ENCODE measurements around the gene GPAT2. TPM values are rescaled to one million over a fixed set of nuclear protein-coding genes. Genes with fewer than 3 reads are reported as not detected.
"Not testable (repeated sequence)": the region's sequence is repeated elsewhere in the genome, so short reads cannot be mapped to it uniquely, and the experiment has no call there.

GPAT2 gene
- total RNA-seq (1 to 10 TPM; 1.7 to 3.1 (median 2.0) TPM), polyA plus RNA-seq (1.1 TPM)
- long read RNA-seq, donor 1, partial matches to known transcripts: 1 of 9 reads
- long read RNA-seq, donor 1, other reads (novel, unspliced or antisense): 8 of 9 reads
- long read RNA-seq, donor 2, partial matches to known transcripts: 0 of 2 reads
- long read RNA-seq, donor 2, other reads (novel, unspliced or antisense): 2 of 2 reads
- long read RNA-seq, donor 3, partial matches to known transcripts: 4 of 39 reads
- long read RNA-seq, donor 3, other reads (novel, unspliced or antisense): 33 of 39 reads
- long read RNA-seq, donor 4, partial matches to known transcripts: 1 of 3 reads
- long read RNA-seq, donor 4, other reads (novel, unspliced or antisense): 2 of 3 reads

GRCh38 chr2:96034792-96035191, at the start of gene GPAT2:
Gene GPAT2, minus strand, starts transcription at chr2:96034916. Its CDS starts 2,557 bp downstream, at chr2:96032359.
- H3K27me3 ChIP-seq (ENCODE audit: control insufficient read depth, insufficient read depth); H3K4me3 ChIP-seq (ENCODE audit: low read length); H3K27ac ChIP-seq (ENCODE audit: low read length); intact Hi-C loops (cut with DNase I); H3K4me1 ChIP-seq (ENCODE audit: control insufficient read depth, insufficient read depth, low read length); H3K9me3 ChIP-seq (ENCODE audit: control insufficient read depth, low read length); DNase-seq: not testable (repeated sequence)
- no CpG with 5 or more reads among the region's 34 CpGs for WGBS
- ATAC-seq: peak; percentile 64 to 65

GRCh38 chr2:96083989-96084857, 49.5 kb upstream of the GPAT2 start:
- no peak for DNase-seq
- Histone ChIP-seq H3K9me3 (ENCODE audit: control insufficient read depth, low read length) (no peaks in the 10 kb centered on the region), H3K4me1 (ENCODE audit: control insufficient read depth, insufficient read depth, low read length) (peaks cover 12% of the 10 kb centered on the region), H3K4me3 (ENCODE audit: low read length) (no peak overlapping the region), H3K27ac (ENCODE audit: low read length) (no peak overlapping the region), H3K27me3 (ENCODE audit: control insufficient read depth, insufficient read depth) (no peaks in the 10 kb centered on the region)
- no peak for ATAC-seq
- intact Hi-C loops (cut with DNase I): no loop called here
- 92% methylated on average over 22 of the region's 22 CpGs for WGBS

- ATAC-seq (peak; percentile 69 to 81), DNase-seq (peak; percentile 49 to 82 (median 80))
- WGBS: 41% methylated on average over 9 of the region's 9 CpGs
- Histone ChIP-seq H3K27ac (ENCODE audit: low read length) (peak overlapping the region; percentile 54), H3K27me3 (ENCODE audit: control insufficient read depth, insufficient read depth) (no peaks in the 10 kb centered on the region), H3K4me1 (ENCODE audit: control insufficient read depth, insufficient read depth, low read length) (peaks cover 12% of the 10 kb centered on the region), H3K4me3 (ENCODE audit: low read length) (no peak overlapping the region), H3K9me3 (ENCODE audit: control insufficient read depth, low read length) (no peaks in the 10 kb centered on the region)
- intact Hi-C loops (cut with DNase I): no loop called here
Observed at GRCh38 chr2:96083064-96083939, 48.6 kb upstream of the GPAT2 start.

GRCh38 chr2:96082211-96083063, 47.7 kb upstream of the GPAT2 start:
- ATAC-seq: peak; percentile 57 to 74

GRCh38 chr2:96081042-96081441, 46.3 kb upstream of the GPAT2 start:
- no peak overlapping the region for H3K4me3 ChIP-seq (ENCODE audit: low read length)
- H3K4me1 ChIP-seq (ENCODE audit: control insufficient read depth, insufficient read depth, low read length): peaks cover 12% of the 10 kb centered on the region
- H3K27ac ChIP-seq (ENCODE audit: low read length): no peak overlapping the region
- WGBS: 92% methylated on average over 2 of the region's 2 CpGs
- ATAC-seq: no peak
- intact Hi-C loops (cut with DNase I): no loop called here
- no peak for DNase-seq
- H3K27me3 ChIP-seq (ENCODE audit: control insufficient read depth, insufficient read depth): no peaks in the 10 kb centered on the region
- no peaks in the 10 kb centered on the region for H3K9me3 ChIP-seq (ENCODE audit: control insufficient read depth, low read length)

More at GRCh38 chr2:96082211-96083063, 47.7 kb upstream of the GPAT2 start:
- 84% methylated on average over 14 of the region's 14 CpGs for WGBS
- H3K4me1 ChIP-seq (ENCODE audit: control insufficient read depth, insufficient read depth, low read length): peaks cover 12% of the 10 kb centered on the region
- intact Hi-C loops (cut with DNase I): no loop called here
- DNase-seq: no peak
- H3K9me3 ChIP-seq (ENCODE audit: control insufficient read depth, low read length): no peaks in the 10 kb centered on the region
- no peaks in the 10 kb centered on the region for H3K27me3 ChIP-seq (ENCODE audit: control insufficient read depth, insufficient read depth)
- H3K27ac ChIP-seq (ENCODE audit: low read length): no peak overlapping the region
- H3K4me3 ChIP-seq (ENCODE audit: low read length): no peak overlapping the region

GRCh38 chr2:96075199-96075771, 40.6 kb upstream of the GPAT2 start:
- WGBS: 85% methylated on average over 2 of the region's 2 CpGs
- no peaks in the 10 kb centered on the region for H3K9me3 ChIP-seq (ENCODE audit: control insufficient read depth, low read length)
- H3K27me3 ChIP-seq (ENCODE audit: control insufficient read depth, insufficient read depth): no peaks in the 10 kb centered on the region
- intact Hi-C loops (cut with DNase I): no loop called here
- no peak overlapping the region for H3K4me3 ChIP-seq (ENCODE audit: low read length)
- H3K4me1 ChIP-seq (ENCODE audit: control insufficient read depth, insufficient read depth, low read length): no peaks in the 10 kb centered on the region
- no peak overlapping the region for H3K27ac ChIP-seq (ENCODE audit: low read length)
- ATAC-seq (no peak), DNase-seq (no peak)

- no peak for DNase-seq
- ATAC-seq: no peak
- Histone ChIP-seq H3K9me3 (ENCODE audit: control insufficient read depth, low read length) (no peaks in the 10 kb centered on the region), H3K27me3 (ENCODE audit: control insufficient read depth, insufficient read depth) (no peaks in the 10 kb centered on the region), H3K27ac (ENCODE audit: low read length) (no peak overlapping the region), H3K4me3 (ENCODE audit: low read length) (no peak overlapping the region), H3K4me1 (ENCODE audit: control insufficient read depth, insufficient read depth, low read length) (no peaks in the 10 kb centered on the region)
- intact Hi-C loops (cut with DNase I): loop anchor here in 1 of 4 donors (5.0 kb wide), 1 partner anchor 43 kb away; the partner anchor contains the start of gene ADRA2B
- 77% methylated on average over 6 of the region's 6 CpGs for WGBS
Observed at GRCh38 chr2:96074156-96074555, 39.4 kb upstream of the GPAT2 start.

- Histone ChIP-seq H3K4me1 (ENCODE audit: control insufficient read depth, insufficient read depth, low read length) (no peaks in the 10 kb centered on the region), H3K4me3 (ENCODE audit: low read length) (no peak overlapping the region), H3K27me3 (ENCODE audit: control insufficient read depth, insufficient read depth) (no peaks in the 10 kb centered on the region), H3K9me3 (ENCODE audit: control insufficient read depth, low read length) (no peaks in the 10 kb centered on the region), H3K27ac (ENCODE audit: low read length) (no peak overlapping the region)
- DNase-seq (no peak), ATAC-seq (no peak)
- intact Hi-C loops (cut with DNase I): loop anchor here in 1 of 4 donors (5.0 kb wide), 1 partner anchor 44 kb away; the partner anchor contains the start of gene ADRA2B
- WGBS: 74% methylated on average over 7 of the region's 7 CpGs
Observed at GRCh38 chr2:96073170-96073775, 38.6 kb upstream of the GPAT2 start.

- Histone ChIP-seq H3K27me3 (ENCODE audit: control insufficient read depth, insufficient read depth) (no peaks in the 10 kb centered on the region), H3K9me3 (ENCODE audit: control insufficient read depth, low read length) (no peaks in the 10 kb centered on the region), H3K4me1 (ENCODE audit: control insufficient read depth, insufficient read depth, low read length) (no peaks in the 10 kb centered on the region), H3K27ac (ENCODE audit: low read length) (no peak overlapping the region), H3K4me3 (ENCODE audit: low read length) (no peak overlapping the region)
- ATAC-seq (no peak), DNase-seq (peak in 1 of 3 donors; percentile 18)
- intact Hi-C loops (cut with DNase I): loop anchor here in 1 of 4 donors (5.0 kb wide), 1 partner anchor 45 kb away; the partner anchor contains the start of gene ADRA2B
- WGBS: 89% methylated on average over 11 of the region's 11 CpGs
Observed at GRCh38 chr2:96072746-96073145, 38.0 kb upstream of the GPAT2 start.
